ENCODE measurements around the gene DOCK7. TPM values are rescaled to one million over a fixed set of nuclear protein-coding genes. Genes with fewer than 3 reads are reported as not detected.

The DOCK7 gene
- total and polyA plus RNA-seq, 2 of the 8 experiments (the other 6 are each of a cell fraction or from before 2014, with no cell fraction given) = 10.2 to 33.7 TPM

DNA sequence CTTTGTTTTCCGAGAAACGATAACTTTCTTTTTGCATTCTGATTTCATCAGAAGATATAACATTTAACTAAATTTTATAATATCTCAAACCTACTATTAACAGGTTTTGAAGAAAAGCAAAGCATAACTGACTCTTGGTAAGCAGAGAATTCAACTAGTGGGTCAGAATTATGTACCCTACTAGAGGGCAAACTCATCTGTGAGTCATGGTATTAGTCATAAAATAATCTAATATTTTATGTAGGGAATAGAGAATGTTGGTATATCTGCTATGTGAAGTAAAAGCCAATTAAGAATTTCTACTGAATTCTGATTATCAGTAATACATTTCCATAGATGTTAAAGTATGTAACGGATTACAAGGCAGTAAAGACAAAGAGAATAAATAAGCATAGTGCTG lies 194.5 kb downstream of the DOCK7 start:
- H3K14ac ChIP-seq (ENCODE audit: insufficient read length) = no peak overlapping the region
- no peaks in the 10 kb centered on the region for H3K9me3 ChIP-seq (ENCODE audit: insufficient read depth in 2 of 2, low read depth in 1 of 2, low read length in 1 of 2)
- no peak for TF ChIP-seq BCL11A (IDR thresholded peaks at IDR 0.05; ENCODE audit: low read depth in 2 of 2, low read length in 2 of 2)
- no peak for TF ChIP-seq HDAC2 (IDR thresholded peaks at IDR 0.05; ENCODE audit: borderline replicate concordance in 1 of 2, low read depth in 2 of 2, low read length in 2 of 2)
- TF ChIP-seq CBX5 (IDR thresholded peaks at IDR 0.05; ENCODE audit: low read depth, low read length) = no peak
- no peak for TF ChIP-seq CREB1 (IDR thresholded peaks at IDR 0.05)
- TF ChIP-seq RFX5 (IDR thresholded peaks at IDR 0.05; ENCODE audit: borderline replicate concordance, low read depth, low read length) = no peak
- no peak for TF ChIP-seq RBBP5 (IDR thresholded peaks at IDR 0.05; ENCODE audit: borderline replicate concordance, low read depth, low read length)
- no peak for TF ChIP-seq SIN3A (conservative IDR thresholded peaks at IDR 0.05 in 1 of 2, IDR thresholded peaks at IDR 0.05 in 1 of 2; ENCODE audit: low read depth in 1 of 2, low read length in 2 of 2)
- no peak overlapping the region for H2BK20ac ChIP-seq (ENCODE audit: low read length)
- H3K79me2 ChIP-seq (ENCODE audit: control insufficient read depth in 1 of 2, insufficient read depth in 2 of 2, low read length in 2 of 2) = no peaks in the 10 kb centered on the region
- no peak overlapping the region for H3K23ac ChIP-seq (ENCODE audit: insufficient read length)
- no peak overlapping the region for H2BK15ac ChIP-seq (ENCODE audit: low read length)
- ChIA-PET CTCF (ENCODE audit: partially characterized antibody) (interaction anchor here (1.2 kb wide), 1 partner anchor 14 kb away, joined by 3 read pairs; no protein-coding TSS in a partner anchor), POLR2A (ENCODE audit: partially characterized antibody) (no interaction called here)
- no peaks in the 10 kb centered on the region for H3K23me2 ChIP-seq (ENCODE audit: low read depth, low read length)
- no peak overlapping the region for H2BK12ac ChIP-seq (ENCODE audit: low read depth, low read length)
- H4K20me1 ChIP-seq (replicated peaks in 1 of 2; ENCODE audit: control insufficient read depth in 1 of 2, insufficient read depth in 2 of 2, low read length in 2 of 2) = no peaks in the 10 kb centered on the region
- H3K4me3 ChIP-seq (ENCODE audit: extremely low read depth in 1 of 4, insufficient read depth in 2 of 4, low read depth in 3 of 4, low read length in 4 of 4) = no peak overlapping the region
- H3K36me3 ChIP-seq (ENCODE audit: control insufficient read depth in 2 of 4, insufficient read depth in 4 of 4, low read length in 3 of 4) = peaks cover 0 to 3% (median 0%) of the 10 kb centered on the region in 4 experiments; a peak in 1 of 8 replicates
- no peak overlapping the region for H2AK5ac ChIP-seq (ENCODE audit: low read depth, low read length)
- H3K56ac ChIP-seq (replicated peaks; ENCODE audit: insufficient read length, low read depth, low read length) = no peak overlapping the region
- H4K5ac ChIP-seq (ENCODE audit: insufficient read length, low read depth, low read length) = no peak overlapping the region
- WGBS, 2 experiments (ENCODE audit: extremely low coverage in 1 of 2, insufficient coverage in 1 of 2, insufficient read length in 1 of 2, insufficient replicate concordance in 2 of 2, low coverage in 1 of 2, low lambda C conversion rate in 2 of 2, missing lambda C conversion rate in 1 of 2) = 94% methylated on average over 3 of the region's 3 CpGs; no CpG with 5 or more reads in 1 of the 2 experiments
- H3K4ac ChIP-seq (replicated peaks; ENCODE audit: insufficient read length, low read depth, low read length) = no peak overlapping the region
- FAIRE-seq (no peak), DNase-seq (ENCODE audit: low read depth in 1 of 2, low spot score in 2 of 2) (no peak)
- H3K18ac ChIP-seq (ENCODE audit: extremely low read depth, low read length) = no peak overlapping the region
- no peak overlapping the region for H2BK5ac ChIP-seq (ENCODE audit: low read depth, low read length)
- H4K8ac ChIP-seq (ENCODE audit: extremely low read depth, insufficient read depth, low read length) = no peak overlapping the region
- H2AFZ ChIP-seq (ENCODE audit: low read length) = no peak overlapping the region
- H3K4me1 ChIP-seq (replicated peaks in 1 of 4; ENCODE audit: control insufficient read depth in 3 of 4, insufficient read depth in 4 of 4, low read length in 3 of 4) = no peaks in the 10 kb centered on the region
- H3K27me3 ChIP-seq (replicated peaks in 1 of 4; ENCODE audit: control insufficient read depth in 3 of 4, extremely low read depth in 1 of 4, insufficient read depth in 3 of 4, low read length in 3 of 4) = peaks cover 0 to 1% (median 0%) of the 10 kb centered on the region in 4 experiments; a peak in 1 of 7 replicates
- H3K4me2 ChIP-seq (ENCODE audit: insufficient read depth in 1 of 2, low read depth in 2 of 2, low read length in 2 of 2) = no peak overlapping the region
- no peaks in the 10 kb centered on the region for H3K79me1 ChIP-seq (ENCODE audit: low read depth, low read length)
- H4K91ac ChIP-seq (replicated peaks; ENCODE audit: insufficient read length, low read length) = no peak overlapping the region
- no peak overlapping the region for H3K9ac ChIP-seq (replicated peaks in 1 of 4; ENCODE audit: extremely low read depth in 1 of 4, low read depth in 3 of 4, low read length in 3 of 4)
- H2BK120ac ChIP-seq (replicated peaks; ENCODE audit: low read depth, low read length) = no peak overlapping the region
- no peak overlapping the region for H3K27ac ChIP-seq (ENCODE audit: low read depth, low read length)

Data from H1 (cell line).